ENCODE data around the gene SLC8A1. TPM values are rescaled to one million over a fixed set of nuclear protein-coding genes. Genes with fewer than 3 reads are reported as not detected.

Gene SLC8A1
- total RNA-seq, 3 donors from 2014 or later: 6.0 to 164 (median 17.0) TPM

- H3K9me3 ChIP-seq: no peaks in the 10 kb centered on the region
- no peak for TF ChIP-seq CTCF (IDR thresholded peaks at IDR 0.05)
- H3K4me3 ChIP-seq: no peak overlapping the region
- DNase-seq (no peak), ATAC-seq (no peak)
- H3K4me1 ChIP-seq (ENCODE audit: low read depth): no peaks in the 10 kb centered on the region
- intact Hi-C loops (cut with DNase I, micrococcal nuclease): loop anchor here in 1 of 2 donors (10.0 kb wide), 1 partner anchor 102 kb away; no protein-coding TSS in a partner anchor
- no peaks in the 10 kb centered on the region for H3K36me3 ChIP-seq (ENCODE audit: low read depth)
These were observed 896 bp upstream of the SLC8A1 start for GRCh38 chr2:40452786-40453185.

GRCh38 chr2:40450796-40451430, 977 bp downstream of the SLC8A1 start:
- TF ChIP-seq CTCF (IDR thresholded peaks at IDR 0.05): no peak
- Histone ChIP-seq H3K4me1 (ENCODE audit: low read depth) (no peaks in the 10 kb centered on the region), H3K4me3 (no peak overlapping the region), H3K9me3 (no peaks in the 10 kb centered on the region), H3K36me3 (ENCODE audit: low read depth) (no peaks in the 10 kb centered on the region)
- peak in 1 of 3 donors; percentile 34 for DNase-seq
- intact Hi-C loops (cut with DNase I, micrococcal nuclease): loop anchor here in 1 of 2 donors (10.0 kb wide), 1 partner anchor 104 kb away; no protein-coding TSS in a partner anchor
- ATAC-seq: peak; percentile 54

DNA sequence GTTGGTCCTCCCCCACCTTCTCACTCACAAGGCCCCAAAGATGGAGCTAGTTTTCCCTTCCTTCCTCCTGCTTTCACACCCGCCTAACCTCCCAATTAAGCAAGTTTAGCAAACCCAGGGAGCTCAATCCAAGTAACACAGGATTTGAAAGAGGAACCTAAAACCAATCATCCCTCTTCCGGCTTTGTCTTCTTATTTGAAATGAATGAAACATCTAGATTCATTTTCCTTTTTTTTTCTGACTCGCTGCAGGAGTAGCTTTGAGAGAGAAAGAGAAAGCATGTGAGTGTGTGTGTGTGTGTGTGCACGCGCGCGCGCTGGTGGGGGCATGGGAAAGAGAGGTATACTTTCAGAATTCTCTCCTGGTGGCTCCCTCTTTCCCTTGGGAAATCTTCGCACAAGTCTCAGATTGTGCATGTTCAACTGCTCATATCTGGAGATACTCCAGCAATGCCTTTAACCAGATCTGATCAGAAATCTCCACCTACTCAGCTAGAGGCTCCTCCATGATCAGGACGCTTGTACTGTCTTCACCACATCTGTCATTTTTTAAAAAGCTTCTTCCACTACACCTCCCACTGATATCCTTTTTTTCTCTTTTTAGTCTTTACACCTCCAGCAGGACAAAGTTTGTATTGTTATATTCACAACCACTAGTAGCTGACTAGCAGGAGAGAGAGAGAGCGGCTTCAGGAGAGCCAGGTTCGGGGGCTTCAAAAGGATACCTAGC, 1.7 kb downstream of the SLC8A1 start:
- Histone ChIP-seq H3K4me3 (no peak overlapping the region), H3K36me3 (ENCODE audit: low read depth) (no peaks in the 10 kb centered on the region), H3K4me1 (ENCODE audit: low read depth) (no peaks in the 10 kb centered on the region), H3K9me3 (no peaks in the 10 kb centered on the region)
- ATAC-seq (peak; percentile 31), DNase-seq (peak in 1 of 3 donors; percentile 23)
- TF ChIP-seq CTCF (IDR thresholded peaks at IDR 0.05): no peak
- intact Hi-C loops (cut with DNase I, micrococcal nuclease): loop anchor here in 1 of 2 donors (10.0 kb wide), 1 partner anchor 105 kb away; no protein-coding TSS in a partner anchor

DNA sequence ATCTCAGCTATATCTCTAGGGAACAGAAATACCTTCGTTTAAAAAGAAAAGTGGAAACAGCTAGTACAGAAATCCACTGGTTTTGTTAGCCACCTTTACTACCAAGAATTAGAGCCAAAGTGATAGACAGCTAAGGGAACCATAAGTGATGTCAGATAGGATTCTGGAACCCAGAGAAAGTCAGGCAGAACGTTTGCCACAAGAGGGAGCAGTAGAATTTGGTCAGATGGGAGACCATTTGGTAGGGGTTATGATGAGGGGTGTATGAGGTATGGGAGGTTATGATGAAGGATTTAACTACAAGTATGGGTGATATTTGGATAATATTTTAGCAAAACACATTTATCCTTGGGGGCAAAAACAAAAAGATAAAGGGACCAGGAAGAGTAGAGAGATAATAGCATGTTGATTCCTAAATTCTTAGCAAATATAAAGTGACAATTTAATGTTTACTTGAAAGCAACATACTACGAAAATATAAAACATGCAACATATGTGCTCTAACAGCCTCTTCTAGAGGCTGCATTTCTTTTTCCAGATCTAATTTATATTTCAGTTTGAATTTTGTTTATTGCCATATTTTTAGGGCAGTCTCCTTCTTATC, 3.3 kb downstream of the SLC8A1 start:
- ATAC-seq (no peak), DNase-seq (no peak)
- no peaks in the 10 kb centered on the region for H3K9me3 ChIP-seq
- no peaks in the 10 kb centered on the region for H3K36me3 ChIP-seq (ENCODE audit: low read depth)
- TF ChIP-seq CTCF (IDR thresholded peaks at IDR 0.05): no peak
- intact Hi-C loops (cut with DNase I, micrococcal nuclease): no loop called here
- no peak overlapping the region for H3K4me3 ChIP-seq
- H3K4me1 ChIP-seq (ENCODE audit: low read depth): no peaks in the 10 kb centered on the region

DNA sequence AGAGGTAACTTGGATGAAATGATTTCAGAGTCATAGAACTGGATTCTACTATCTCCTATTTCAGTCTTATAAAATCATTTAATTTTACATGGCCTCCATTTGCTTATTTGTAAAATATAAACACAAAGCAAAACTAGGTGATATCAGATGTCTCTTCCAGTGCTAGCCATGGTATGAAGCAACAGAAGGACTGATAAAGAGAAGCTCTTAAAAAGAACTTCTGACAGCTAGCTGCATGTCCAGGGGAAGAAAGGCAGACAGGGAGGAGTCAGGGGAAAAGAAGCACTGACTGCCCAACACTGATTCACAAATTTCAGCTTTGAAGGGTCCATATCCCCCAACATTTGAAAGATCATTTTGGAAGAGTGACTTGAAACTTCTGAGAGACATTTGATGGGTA, 6.4 kb downstream of the SLC8A1 start:
- Histone ChIP-seq H3K9me3 (no peaks in the 10 kb centered on the region), H3K4me3 (no peak overlapping the region), H3K4me1 (ENCODE audit: low read depth) (no peaks in the 10 kb centered on the region), H3K36me3 (ENCODE audit: low read depth) (no peaks in the 10 kb centered on the region)
- TF ChIP-seq CTCF (IDR thresholded peaks at IDR 0.05): no peak
- intact Hi-C loops (cut with DNase I, micrococcal nuclease): no loop called here
- ATAC-seq: no peak
- no peak for DNase-seq
